AG10803 (cell line): ENCODE measurements around the gene TNP1.

Experiments
- DNase-seq: peaks from one replicate; pipeline ENCODE4 v3.0.0; 2010; ENCODE audit warnings: low read depth
- H3K4me3 ChIP-seq: 2 replicates; pipeline ENCODE4 v1.5.1; 2011; ENCODE audit warnings: mild to moderate bottlenecking, low read length, control low read depth
- CTCF ChIP-seq: conservative IDR thresholded peaks from 2 replicates; pipeline ENCODE4 v1.5.1; 2011; ENCODE audit warnings: mild to moderate bottlenecking, low read length, control low read depth, inconsistent platforms

Gene TNP1

GRCh38 chr2:216900406-216900805 is 40.5 kb upstream of the TNP1 start:
- TF ChIP-seq CTCF = no peak
- DNase-seq = no peak

GRCh38 chr2:216897561-216898203 is 37.8 kb upstream of the TNP1 start:
- TF ChIP-seq CTCF = no peak
- no peak for DNase-seq

More at GRCh38 chr2:216900406-216900805, 40.5 kb upstream of the TNP1 start:
- no peak overlapping the region for H3K4me3 ChIP-seq

GRCh38 chr2:216890138-216890537 is 30.3 kb upstream of the TNP1 start:
- no peak overlapping the region for H3K4me3 ChIP-seq
- TF ChIP-seq CTCF = no peak
- DNase-seq = no peak

More at GRCh38 chr2:216897561-216898203, 37.8 kb upstream of the TNP1 start:
- H3K4me3 ChIP-seq = no peak overlapping the region

- no peak for TF ChIP-seq CTCF
- no peak for DNase-seq
These were observed 29.2 kb upstream of the TNP1 start for GRCh38 chr2:216888887-216889622.

DNA sequence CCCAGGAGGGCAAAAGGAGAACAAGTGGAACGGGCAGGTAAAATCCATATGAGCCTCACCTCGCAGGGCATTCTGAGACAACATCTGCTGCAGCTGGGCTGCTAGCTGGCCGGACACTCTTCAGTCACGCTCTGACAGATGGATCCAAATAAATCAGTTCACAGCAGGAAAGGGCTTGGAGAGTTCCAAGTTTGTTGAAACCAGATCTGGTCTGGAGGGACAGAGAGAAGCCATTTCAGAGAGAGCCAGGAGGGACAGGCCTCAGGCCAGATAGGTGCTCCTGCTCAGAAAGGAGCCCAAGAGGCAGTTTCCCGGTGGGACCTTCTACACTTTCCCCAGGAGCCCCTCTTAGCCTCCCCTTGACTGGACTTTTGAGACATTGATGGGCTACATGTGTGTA is 28.2 kb upstream of the TNP1 start:
- no peak for DNase-seq
- no peak overlapping the region for H3K4me3 ChIP-seq
- no peak for TF ChIP-seq CTCF

More at GRCh38 chr2:216888887-216889622, 29.2 kb upstream of the TNP1 start:
- no peak overlapping the region for H3K4me3 ChIP-seq

DNA sequence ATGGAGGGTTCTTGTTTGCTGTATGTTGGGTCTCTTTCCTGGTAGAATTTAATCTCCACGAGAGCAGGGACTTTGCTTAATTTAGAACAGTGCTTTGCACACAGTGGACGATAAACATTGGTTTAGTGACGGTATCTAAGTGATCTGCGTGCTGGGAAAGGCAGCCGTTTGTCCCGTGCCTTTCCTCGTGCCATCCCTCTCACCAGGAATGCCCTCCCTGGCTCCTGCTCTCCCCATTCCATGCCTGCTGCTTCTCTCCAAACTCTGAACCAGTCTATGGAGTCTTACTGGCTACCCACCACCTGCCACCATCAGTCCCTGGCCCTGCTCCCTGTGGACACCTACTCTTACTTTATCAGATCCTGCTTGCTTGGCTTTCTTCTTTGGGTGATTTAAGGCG is 27.3 kb upstream of the TNP1 start:
- H3K4me3 ChIP-seq = no peak overlapping the region
- no peak for TF ChIP-seq CTCF
- DNase-seq = no peak

DNA sequence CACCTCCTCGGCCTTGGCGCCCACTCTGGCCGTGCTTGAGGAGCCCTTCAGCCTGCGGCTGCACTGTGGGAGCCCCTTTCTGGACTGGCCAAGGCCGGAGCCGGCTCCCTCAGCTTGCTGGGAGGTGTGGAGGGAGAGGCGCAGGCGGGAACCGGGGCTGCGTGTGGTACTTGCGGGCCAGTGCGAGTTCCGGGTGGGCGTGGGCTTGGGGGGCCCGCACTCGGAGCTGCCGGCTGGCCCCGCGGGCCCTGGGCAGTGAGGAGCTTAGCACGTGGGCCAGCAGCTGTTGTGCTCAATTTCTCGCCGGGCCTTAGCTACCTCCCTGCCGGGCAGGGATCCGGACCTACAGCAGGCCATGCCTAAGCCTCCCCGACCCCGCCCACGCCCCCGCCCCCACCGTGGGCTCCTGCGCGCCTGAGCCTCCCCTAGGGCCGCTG is 25.3 kb upstream of the TNP1 start:
- no peak for TF ChIP-seq CTCF
- no peak for DNase-seq
- H3K4me3 ChIP-seq = no peak overlapping the region
